OCI-LY1 (cell line): ENCODE results near the gene IFNL3.

Experiments
- CTCF ChIP-seq: fragments of 200-600 bp; sonication (generic), shearing (Covaris generic); IDR thresholded peaks from 2 replicates; pipeline ENCODE4 v1.5.1; 2017; ENCODE audit warnings: mild to moderate bottlenecking, antibody characterized with exemption, low read length, moderate library complexity, mixed read lengths
- EZH2 ChIP-seq: fragments of 200-600 bp; sonication (generic), shearing (Covaris generic); IDR thresholded peaks from 2 replicates; pipeline ENCODE4 v1.8.0; 2017; ENCODE audit warnings: borderline replicate concordance, mixed run types, mild to moderate bottlenecking, antibody characterized with exemption, low read length, moderate library complexity, mixed read lengths

GRCh38 chr19:39265321-39265916 lies 20.6 kb upstream of the IFNL3 start:
- TF ChIP-seq CTCF (no peak), EZH2 (no peak)
